GM18526 (cell line): ENCODE measurements around the gene IL3RA.

Source experiments
- POLR2A ChIP-seq: IDR thresholded peaks from 3 replicates; pipeline ENCODE4 v1.6.1; 2011; ENCODE audit not compliant: insufficient read length; ENCODE audit errors: extremely low read depth

The IL3RA gene

DNA sequence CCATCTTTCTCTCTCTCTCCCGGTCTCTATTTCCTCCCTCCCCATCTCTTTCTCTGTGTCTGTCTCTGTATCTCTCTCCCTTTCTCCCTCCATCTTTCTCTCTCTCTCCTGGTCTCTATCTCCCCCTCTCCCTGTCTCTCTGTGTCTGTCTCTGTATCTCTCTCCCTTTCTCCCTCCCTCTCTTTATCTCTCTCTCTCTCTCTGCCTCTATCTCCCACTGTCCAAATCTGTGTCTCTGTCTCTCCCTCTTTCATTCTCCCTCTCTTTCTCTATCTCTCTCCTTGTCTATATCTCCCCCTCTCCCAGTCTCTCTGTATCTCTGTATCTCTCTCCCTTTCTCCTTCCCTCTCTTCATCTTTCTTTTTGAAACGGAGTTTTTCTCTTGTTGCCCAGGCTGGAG is 23.6 kb downstream of the IL3RA start:
- TF ChIP-seq POLR2A, result no peak

DNA sequence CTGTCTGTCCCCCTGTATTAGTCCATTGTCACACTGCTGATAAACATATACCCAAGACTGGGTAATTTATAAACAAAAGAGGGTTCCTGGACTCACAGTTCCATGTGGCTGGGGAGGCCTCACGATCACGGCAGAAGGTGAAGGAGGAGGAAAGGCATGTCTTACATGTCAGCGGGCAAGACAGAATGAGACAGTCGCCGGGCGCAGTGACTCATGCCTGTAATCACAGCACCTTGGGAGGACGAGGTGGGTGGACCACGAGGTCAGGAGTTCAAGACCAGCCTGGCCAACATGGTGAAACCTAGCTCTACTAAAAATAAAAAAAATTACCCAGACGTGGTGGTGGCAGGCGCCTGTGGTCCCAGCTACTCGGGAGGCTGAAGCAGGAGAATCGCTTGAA is 24.7 kb downstream of the IL3RA start:
- TF ChIP-seq POLR2A, result no peak

GRCh38 chrX:1361910-1362309 is 25.3 kb downstream of the IL3RA start:
- no peak for TF ChIP-seq POLR2A

DNA sequence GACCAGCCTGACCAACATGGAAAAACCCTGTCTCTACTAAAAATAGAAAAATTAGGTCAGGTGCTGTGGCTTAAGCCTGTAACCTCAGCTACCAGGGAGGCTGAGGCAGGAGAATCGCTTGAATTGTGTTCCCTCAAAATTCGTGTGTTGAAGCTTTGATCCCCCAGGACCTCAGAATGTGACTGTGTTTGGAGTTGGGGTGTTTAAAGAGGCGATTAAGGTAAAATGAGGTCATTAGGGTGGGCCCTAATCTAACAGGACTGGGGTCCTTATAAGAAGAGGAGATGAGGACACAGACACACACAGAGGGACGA is 31.8 kb downstream of the IL3RA start:
- TF ChIP-seq POLR2A, result no peak

- TF ChIP-seq POLR2A, result no peak
These were observed 41.7 kb downstream of the IL3RA start for GRCh38 chrX:1378306-1378759.

DNA sequence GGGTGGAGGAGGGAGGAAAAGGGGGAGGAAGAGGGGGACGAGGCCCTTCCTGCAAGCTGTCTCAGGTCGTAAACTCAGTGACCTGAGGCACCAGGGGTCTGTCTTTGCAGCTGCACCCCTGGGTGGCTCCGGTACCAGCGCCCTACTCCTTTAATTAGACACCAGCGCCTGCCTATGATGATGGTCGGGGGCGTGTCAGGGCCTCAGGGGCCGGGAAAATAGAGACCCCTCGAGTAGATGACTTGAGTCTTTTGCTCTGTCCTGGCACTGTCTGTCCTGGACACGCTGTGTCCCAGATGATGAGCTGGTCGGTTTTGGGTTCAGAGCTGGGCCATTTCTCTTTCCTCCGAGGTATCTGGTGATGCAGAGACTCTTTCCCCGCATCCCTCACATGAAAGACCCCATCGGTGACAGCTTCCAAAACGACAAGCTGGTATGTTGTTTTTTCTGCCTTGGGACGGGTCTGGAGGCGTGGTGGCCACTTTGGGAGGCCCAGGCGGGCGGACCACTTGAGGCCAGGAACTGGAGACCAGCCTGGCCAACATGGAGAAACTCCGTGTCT is 44.2 kb downstream of the IL3RA start:
- TF ChIP-seq POLR2A, result no peak

DNA sequence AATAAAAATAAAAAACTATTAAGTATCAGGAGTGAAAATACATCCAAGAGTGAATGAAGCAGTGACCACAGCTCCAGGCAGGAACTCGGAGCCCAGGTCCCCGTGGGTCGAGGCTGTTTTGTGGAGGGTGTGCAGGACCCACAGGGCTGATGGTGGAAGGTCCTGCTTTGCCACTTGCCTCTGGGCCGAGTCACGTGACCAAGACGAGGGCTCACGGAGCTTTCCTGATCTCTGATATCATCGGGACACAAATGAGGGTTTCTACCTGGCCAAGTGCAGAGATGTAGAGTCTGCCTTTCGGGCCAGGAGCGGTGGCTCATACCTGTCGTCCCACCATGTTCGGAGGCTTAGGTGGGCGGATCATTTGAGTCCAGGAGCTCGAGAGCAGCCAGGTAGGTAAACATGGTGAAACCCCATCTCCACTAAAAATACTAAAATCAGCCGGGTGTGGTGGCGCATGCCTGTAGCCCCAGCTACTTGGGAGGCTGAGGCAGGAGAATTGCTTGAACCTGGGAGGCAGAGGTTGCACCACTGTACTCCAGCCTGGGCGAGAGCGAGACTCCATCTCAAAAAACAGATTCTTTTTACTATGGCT is 48.2 kb downstream of the IL3RA start:
- TF ChIP-seq POLR2A, result peak; percentile 34

GRCh38 chrX:1385253-1386223 is 49.0 kb downstream of the IL3RA start:
- peak; percentile 17 for TF ChIP-seq POLR2A

DNA sequence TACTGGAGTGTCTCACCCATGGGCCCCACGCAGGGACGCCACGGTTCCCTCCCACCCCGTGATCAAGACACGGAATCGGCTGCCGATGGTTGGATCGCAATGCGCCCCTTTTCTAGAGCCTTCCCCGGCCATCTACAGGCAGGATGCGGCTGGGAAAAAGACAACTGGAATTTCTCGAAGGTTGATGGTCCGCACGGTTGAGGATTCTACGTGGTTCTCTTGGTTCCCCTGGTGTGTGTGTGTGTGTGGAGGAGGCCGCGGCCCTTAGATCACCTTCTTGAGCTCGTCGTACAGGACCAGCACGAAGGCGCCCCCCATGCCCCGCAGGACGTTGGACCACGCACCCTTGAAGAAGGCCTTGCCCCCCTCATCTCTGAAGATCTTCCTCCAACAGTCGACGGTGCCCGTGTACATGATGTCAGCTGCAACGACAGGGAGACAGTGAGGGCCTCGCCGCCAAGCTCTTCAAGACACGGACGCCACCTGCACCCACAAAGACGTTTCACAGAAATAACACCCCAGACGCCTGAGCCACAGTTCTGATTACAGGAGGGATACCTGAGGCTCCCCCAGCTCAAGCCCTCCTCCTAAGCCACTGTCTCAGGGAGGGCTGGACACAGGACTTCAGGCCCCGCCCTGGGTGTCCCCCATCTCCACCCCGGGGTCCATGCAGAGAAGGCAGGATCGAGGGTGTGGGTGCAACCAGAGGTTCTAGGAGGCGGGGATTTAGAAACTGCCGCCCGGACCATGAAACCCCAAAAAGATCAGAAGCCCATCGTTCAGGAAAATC is 49.9 kb downstream of the IL3RA start:
- TF ChIP-seq POLR2A, result no peak

- no peak for TF ChIP-seq POLR2A
These were observed 50.7 kb downstream of the IL3RA start for GRCh38 chrX:1387141-1387776.

GRCh38 chrX:1388651-1389050 is 52.1 kb downstream of the IL3RA start:
- TF ChIP-seq POLR2A, result no peak

- no peak for TF ChIP-seq POLR2A
These were observed 52.8 kb downstream of the IL3RA start for GRCh38 chrX:1389181-1389992.

DNA sequence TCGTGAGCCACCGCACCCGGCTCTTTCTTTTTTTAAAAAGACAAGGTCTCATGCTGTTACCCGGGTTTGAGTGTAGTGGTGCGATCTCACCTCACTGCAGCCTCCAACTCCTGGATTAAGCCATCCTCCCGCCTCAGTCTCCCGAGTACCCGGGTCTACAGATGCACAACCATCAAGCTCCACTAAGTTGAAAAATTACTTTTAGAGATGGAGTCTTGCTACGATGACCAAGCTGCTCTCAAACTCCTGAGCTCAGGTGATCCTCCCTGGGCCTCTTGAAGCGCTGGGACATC is 53.4 kb downstream of the IL3RA start:
- no peak for TF ChIP-seq POLR2A

- no peak for TF ChIP-seq POLR2A
These were observed 54.2 kb downstream of the IL3RA start for GRCh38 chrX:1390621-1391369.
